ENCODE results near the gene COL6A2.

The COL6A2 gene

DNA sequence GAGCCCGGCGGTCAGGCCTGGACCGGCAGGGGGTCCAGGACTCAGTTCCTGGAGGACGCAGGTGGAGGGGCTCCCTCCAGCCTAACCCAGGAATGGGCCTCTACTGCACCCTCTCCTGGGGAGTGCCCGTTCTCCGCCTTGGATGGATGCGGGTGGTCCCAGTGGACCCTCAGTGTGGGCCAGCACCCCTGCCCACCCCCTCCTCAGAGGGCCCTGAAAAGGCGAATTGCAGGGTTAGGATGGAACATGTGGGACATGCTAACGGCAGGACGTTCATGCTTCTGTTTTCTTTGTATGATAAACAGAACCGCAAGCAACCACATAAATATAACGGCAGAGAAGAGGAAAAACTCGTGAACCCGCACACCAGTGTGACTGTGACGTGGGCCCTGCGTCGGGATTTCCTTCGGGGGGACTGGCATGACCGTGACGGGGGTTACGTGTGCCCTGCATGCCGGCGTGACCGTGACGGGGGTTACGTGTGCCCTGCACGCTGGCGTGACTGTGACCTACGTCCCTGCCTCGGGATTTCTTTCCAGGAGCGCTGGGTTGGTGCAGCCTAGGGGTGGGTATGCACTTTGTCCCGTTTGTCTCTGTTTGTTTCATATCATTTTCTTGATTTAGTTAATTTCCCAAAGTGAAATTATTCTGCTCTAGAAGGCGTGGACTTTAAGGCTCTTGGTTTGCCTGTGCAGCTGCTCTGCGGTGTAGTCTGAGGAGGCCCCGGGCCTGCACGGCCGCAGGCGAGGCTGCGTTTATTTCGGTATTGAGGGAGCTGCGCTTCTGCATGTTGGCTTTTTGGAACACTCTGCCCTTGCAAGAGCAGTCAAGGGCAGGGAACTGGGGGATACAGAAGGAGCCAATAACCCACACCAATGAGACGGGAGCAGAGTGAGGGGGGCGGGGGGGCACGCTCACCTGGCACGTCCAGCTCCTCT, 54.3 kb downstream of the COL6A2 start:
- H3K36me3 ChIP-seq (ENCODE audit: control insufficient read depth in 2 of 2, insufficient read depth in 2 of 2, low read length in 2 of 2) = peaks cover 0 to 2% of the 10 kb centered on the region in 2 donors
- no peak overlapping the region for H3K4me3 ChIP-seq (ENCODE audit: low read length in 2 of 2)
- H3K27me3 ChIP-seq (ENCODE audit: control insufficient read depth in 2 of 2, insufficient read depth in 2 of 2, low read length in 2 of 2) = no peaks in the 10 kb centered on the region
- H3K9ac ChIP-seq (ENCODE audit: low read depth in 1 of 2, low read length in 2 of 2) = no peak overlapping the region
- H3K27ac ChIP-seq (ENCODE audit: low read depth in 2 of 2, low read length in 2 of 2) = no peak overlapping the region
- peaks cover 5 to 6% of the 10 kb centered on the region in 2 donors for H3K4me1 ChIP-seq (ENCODE audit: control insufficient read depth in 2 of 2, insufficient read depth in 2 of 2, low read length in 2 of 2)
- H3K9me3 ChIP-seq (ENCODE audit: control insufficient read depth in 2 of 2, low read length in 2 of 2) = no peaks in the 10 kb centered on the region

DNA sequence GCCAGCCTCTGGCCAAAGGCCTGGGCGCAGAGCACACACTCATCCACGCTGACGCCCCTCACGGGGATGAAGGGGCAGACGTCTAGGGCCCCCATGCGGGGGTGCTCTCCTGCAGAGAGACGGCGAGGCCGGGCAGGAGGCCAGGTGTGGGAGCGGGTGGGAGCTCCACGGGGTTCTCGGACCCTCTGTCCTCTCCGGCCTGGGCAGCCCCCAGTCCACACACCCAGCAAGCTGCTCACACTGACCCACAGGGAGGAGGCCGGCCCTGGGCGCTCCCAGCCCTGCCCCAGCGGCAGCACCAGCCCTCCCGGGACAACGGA, 55.0 kb downstream of the COL6A2 start:
- no peak overlapping the region for H3K27ac ChIP-seq (ENCODE audit: low read depth in 2 of 2, low read length in 2 of 2)
- H3K4me3 ChIP-seq (ENCODE audit: low read length in 2 of 2) = peak overlapping the region; percentile 31 to 39
- no peaks in the 10 kb centered on the region for H3K9me3 ChIP-seq (ENCODE audit: control insufficient read depth in 2 of 2, low read length in 2 of 2)
- no peaks in the 10 kb centered on the region for H3K27me3 ChIP-seq (ENCODE audit: control insufficient read depth in 2 of 2, insufficient read depth in 2 of 2, low read length in 2 of 2)
- H3K4me1 ChIP-seq (ENCODE audit: control insufficient read depth in 2 of 2, insufficient read depth in 2 of 2, low read length in 2 of 2) = peaks cover 5 to 6% of the 10 kb centered on the region in 2 donors
- no peak overlapping the region for H3K9ac ChIP-seq (ENCODE audit: low read depth in 1 of 2, low read length in 2 of 2)
- peaks cover 0 to 2% of the 10 kb centered on the region in 2 donors for H3K36me3 ChIP-seq (ENCODE audit: control insufficient read depth in 2 of 2, insufficient read depth in 2 of 2, low read length in 2 of 2)

DNA sequence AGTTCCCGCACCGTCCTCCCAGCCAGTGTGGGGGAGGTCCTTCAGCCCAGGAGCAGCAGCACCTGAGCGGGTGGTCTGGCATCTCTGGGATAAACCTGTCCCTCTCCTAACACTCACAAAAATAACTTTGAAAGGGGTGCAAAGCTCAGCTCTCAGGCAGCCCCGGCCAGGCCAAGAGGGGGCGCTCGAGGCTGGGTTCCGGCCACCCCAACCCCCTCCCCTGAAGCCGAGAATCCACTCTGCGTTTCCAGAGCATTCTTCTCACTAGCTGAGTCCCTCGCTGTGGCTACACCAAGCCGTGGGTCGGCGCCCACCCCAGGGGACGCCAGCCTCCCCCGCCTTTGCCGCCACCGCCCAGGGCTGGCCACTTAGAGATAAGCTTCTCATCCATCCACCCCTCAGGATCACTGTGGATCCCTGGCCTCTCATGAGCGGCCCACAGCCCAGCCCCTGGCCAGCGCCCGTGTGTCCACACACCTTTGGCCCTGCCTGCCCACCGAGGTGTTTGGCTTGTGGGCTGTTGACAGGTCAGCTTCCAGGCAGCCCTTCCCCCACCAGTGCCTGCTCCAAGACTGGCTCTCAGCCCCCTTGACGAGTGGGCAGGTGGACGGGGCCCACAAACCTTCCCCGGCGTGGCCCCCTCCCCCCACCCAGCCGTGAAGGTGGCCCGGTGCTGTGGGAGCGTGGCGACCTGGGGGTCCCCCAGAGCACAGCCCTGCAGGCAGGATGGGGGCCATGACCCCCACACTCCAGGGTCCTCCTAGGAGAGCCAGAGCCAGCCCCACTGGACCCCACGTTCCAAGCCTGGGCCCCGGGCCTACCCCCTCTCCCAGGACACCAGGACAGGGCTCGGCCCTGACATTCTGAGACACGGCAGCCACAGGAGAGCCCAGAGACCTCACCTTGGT, 55.6 kb downstream of the COL6A2 start:
- H3K4me3 ChIP-seq (ENCODE audit: low read length in 2 of 2) = peak overlapping the region; percentile 31 to 39

DNA sequence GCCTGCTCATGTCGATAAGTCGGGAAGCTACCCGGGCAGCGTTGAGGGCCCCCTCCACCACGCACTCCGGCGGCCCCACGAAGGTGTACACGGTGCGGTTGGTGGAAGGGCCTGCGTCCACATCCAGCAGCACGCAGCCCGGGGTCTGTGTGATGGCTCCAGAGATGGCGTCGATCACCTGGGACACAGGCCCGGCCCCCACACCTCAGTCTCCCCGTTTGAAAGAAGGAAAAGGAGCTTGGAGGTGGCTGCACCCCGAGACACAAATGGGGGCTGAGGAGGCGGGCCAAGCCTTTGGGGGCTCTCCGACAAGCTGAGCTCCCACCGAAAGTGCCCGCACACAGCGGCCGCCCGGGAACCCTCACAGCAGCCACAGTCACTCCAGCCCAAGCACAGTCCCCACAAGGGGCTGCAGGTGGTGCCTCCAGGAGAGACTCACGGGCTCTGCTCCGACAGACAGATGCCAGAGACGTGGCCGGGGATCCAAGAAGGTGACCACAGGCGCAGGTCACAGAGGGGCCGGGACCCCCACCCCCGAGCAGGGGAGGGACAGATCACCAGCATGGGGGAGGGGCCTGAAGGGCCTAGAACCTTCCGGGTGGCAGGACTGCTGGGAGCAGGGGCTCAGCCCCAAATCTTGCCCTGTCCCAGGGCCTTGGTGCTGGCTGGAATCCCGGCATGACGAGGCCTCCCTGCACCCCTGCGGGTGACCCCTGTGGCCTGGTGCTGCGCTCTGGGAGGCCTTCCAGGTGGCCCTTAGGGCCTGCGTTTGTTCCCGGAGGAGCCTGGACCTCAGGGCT, 56.4 kb downstream of the COL6A2 start:
- H3K9ac ChIP-seq (ENCODE audit: low read depth in 1 of 2, low read length in 2 of 2) = no peak overlapping the region
- H3K36me3 ChIP-seq (ENCODE audit: control insufficient read depth in 2 of 2, insufficient read depth in 2 of 2, low read length in 2 of 2) = peaks cover 0 to 2% of the 10 kb centered on the region in 2 donors
- H3K27ac ChIP-seq (ENCODE audit: low read depth in 2 of 2, low read length in 2 of 2) = no peak overlapping the region
- H3K27me3 ChIP-seq (ENCODE audit: control insufficient read depth in 2 of 2, insufficient read depth in 2 of 2, low read length in 2 of 2) = no peaks in the 10 kb centered on the region
- H3K9me3 ChIP-seq (ENCODE audit: control insufficient read depth in 2 of 2, low read length in 2 of 2) = no peaks in the 10 kb centered on the region
- H3K4me3 ChIP-seq (ENCODE audit: low read length in 2 of 2) = no peak overlapping the region
- H3K4me1 ChIP-seq (ENCODE audit: control insufficient read depth in 2 of 2, insufficient read depth in 2 of 2, low read length in 2 of 2) = peaks cover 5 to 6% of the 10 kb centered on the region in 2 donors

More for the DNA sequence above, 55.6 kb downstream of the COL6A2 start:
- Histone ChIP-seq H3K4me1 (ENCODE audit: control insufficient read depth in 2 of 2, insufficient read depth in 2 of 2, low read length in 2 of 2) (peaks cover 5 to 6% of the 10 kb centered on the region in 2 donors), H3K36me3 (ENCODE audit: control insufficient read depth in 2 of 2, insufficient read depth in 2 of 2, low read length in 2 of 2) (peaks cover 0 to 2% of the 10 kb centered on the region in 2 donors), H3K27ac (ENCODE audit: low read depth in 2 of 2, low read length in 2 of 2) (no peak overlapping the region), H3K9me3 (ENCODE audit: control insufficient read depth in 2 of 2, low read length in 2 of 2) (no peaks in the 10 kb centered on the region), H3K27me3 (ENCODE audit: control insufficient read depth in 2 of 2, insufficient read depth in 2 of 2, low read length in 2 of 2) (no peaks in the 10 kb centered on the region), H3K9ac (ENCODE audit: low read depth in 1 of 2, low read length in 2 of 2) (peak overlapping the region in 1 of 2 donors; percentile 48)

DNA sequence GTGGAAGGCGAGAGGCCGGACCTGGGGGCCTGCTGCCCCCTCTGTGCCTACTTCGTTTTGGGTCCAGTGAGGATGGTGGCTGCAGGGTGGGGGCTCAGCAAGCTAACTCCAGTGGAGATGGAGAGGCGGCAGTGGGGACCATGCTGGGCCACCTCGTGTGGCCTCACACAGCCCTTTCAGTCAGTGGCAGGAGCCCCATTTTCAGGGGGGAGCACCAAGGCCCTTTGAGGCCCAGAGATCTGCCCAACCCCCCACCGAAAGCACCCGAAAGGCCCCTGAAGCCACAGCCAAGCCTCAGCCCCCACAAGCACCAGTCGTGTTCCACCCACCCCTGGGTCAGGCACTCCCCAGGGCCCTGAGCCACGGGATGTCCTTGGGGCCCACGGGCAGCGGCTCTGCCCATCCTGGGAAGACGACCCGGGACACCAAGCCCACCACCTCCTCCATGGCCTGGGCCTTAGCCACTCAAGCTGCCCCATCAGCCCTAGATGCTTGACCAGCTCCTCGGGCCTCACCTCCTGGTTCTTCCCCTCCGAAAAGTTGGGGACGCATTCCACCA, 57.1 kb downstream of the COL6A2 start:
- Histone ChIP-seq H3K9ac (ENCODE audit: low read depth in 1 of 2, low read length in 2 of 2) (no peak overlapping the region), H3K27ac (ENCODE audit: low read depth in 2 of 2, low read length in 2 of 2) (no peak overlapping the region), H3K27me3 (ENCODE audit: control insufficient read depth in 2 of 2, insufficient read depth in 2 of 2, low read length in 2 of 2) (no peaks in the 10 kb centered on the region), H3K4me1 (ENCODE audit: control insufficient read depth in 2 of 2, insufficient read depth in 2 of 2, low read length in 2 of 2) (peaks cover 5 to 6% of the 10 kb centered on the region in 2 donors), H3K36me3 (ENCODE audit: control insufficient read depth in 2 of 2, insufficient read depth in 2 of 2, low read length in 2 of 2) (peaks cover 0 to 2% of the 10 kb centered on the region in 2 donors), H3K9me3 (ENCODE audit: control insufficient read depth in 2 of 2, low read length in 2 of 2) (no peaks in the 10 kb centered on the region), H3K4me3 (ENCODE audit: low read length in 2 of 2) (no peak overlapping the region)

DNA sequence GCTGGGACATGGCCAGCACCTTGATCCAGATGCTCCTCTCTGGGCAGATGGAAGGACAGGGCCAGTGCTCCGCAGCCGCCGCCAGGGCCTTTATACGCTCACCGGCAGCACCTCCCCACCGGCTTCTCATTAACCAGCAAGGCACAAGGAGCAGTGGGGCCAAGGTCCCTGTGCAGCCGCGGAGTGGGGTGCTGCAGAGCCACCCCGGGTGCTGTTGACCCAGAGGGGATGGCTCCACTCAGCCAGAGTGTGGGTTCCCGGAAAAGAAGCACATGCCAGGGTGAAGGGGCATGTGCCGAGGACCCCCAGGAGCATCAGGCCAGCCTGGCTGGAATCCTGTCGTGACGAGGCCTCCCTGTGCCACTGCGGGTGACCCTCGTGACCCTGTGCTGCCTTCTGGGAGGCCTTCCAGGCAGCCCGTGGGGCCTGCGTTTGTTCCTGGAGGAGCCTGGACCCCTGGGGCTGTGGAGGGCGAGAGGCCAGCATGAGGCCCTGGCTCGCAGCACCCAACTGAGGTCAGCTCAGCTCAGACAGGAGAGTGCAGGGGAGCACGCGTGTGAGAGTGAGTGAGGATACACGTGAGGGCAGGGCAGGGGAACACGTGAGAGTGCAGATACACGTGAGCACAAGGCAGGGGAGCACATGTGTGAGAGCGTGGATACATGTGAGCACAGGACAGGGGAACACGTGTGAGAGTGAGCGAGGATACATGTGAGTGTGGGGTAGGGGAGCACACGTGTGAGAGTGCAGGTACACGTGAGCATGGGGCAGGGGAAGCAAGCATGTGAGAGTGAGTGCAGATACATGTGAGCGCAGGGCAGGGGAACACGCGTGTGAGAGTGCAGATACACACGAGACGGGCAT, 57.8 kb downstream of the COL6A2 start, which contains the start of gene FTCD:
Gene FTCD (minus strand): TSS at position 66 of the 864 bp plus-strand sequence. CDS start 56 bp downstream, at position 10.
- Histone ChIP-seq H3K36me3 (ENCODE audit: control insufficient read depth in 2 of 2, insufficient read depth in 2 of 2, low read length in 2 of 2) (peaks cover 0 to 2% of the 10 kb centered on the region in 2 donors), H3K9me3 (ENCODE audit: control insufficient read depth in 2 of 2, low read length in 2 of 2) (no peaks in the 10 kb centered on the region), H3K9ac (ENCODE audit: low read depth in 1 of 2, low read length in 2 of 2) (no peak within 1 kb of the TSS), H3K4me3 (ENCODE audit: low read length in 2 of 2) (no peak within 1 kb of the TSS), H3K27ac (ENCODE audit: low read depth in 2 of 2, low read length in 2 of 2) (no peak within 1 kb of the TSS), H3K4me1 (ENCODE audit: control insufficient read depth in 2 of 2, insufficient read depth in 2 of 2, low read length in 2 of 2) (peaks cover 5 to 6% of the 10 kb centered on the region in 2 donors), H3K27me3 (ENCODE audit: control insufficient read depth in 2 of 2, insufficient read depth in 2 of 2, low read length in 2 of 2) (no peaks in the 10 kb centered on the region)

DNA sequence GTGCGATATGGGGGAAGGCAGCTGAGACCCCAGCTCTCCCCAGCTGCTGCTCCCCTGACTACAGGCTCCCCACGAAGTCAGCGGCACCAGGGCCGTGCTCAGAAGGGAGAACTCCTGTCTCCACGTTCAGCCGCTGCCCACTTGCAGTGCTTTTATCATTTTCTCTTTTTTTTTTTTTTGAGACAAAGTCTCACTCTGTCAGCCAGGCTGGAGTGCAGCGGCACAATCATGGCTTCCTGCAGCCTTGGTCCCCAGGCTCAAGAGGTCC, 58.4 kb downstream of the COL6A2 start:
- H3K27me3 ChIP-seq (ENCODE audit: control insufficient read depth in 2 of 2, insufficient read depth in 2 of 2, low read length in 2 of 2) = no peaks in the 10 kb centered on the region
- no peak overlapping the region for H3K27ac ChIP-seq (ENCODE audit: low read depth in 2 of 2, low read length in 2 of 2)
- no peaks in the 10 kb centered on the region for H3K9me3 ChIP-seq (ENCODE audit: control insufficient read depth in 2 of 2, low read length in 2 of 2)
- H3K4me3 ChIP-seq (ENCODE audit: low read length in 2 of 2) = no peak overlapping the region
- H3K9ac ChIP-seq (ENCODE audit: low read depth in 1 of 2, low read length in 2 of 2) = no peak overlapping the region
- peaks cover 0 to 2% of the 10 kb centered on the region in 2 donors for H3K36me3 ChIP-seq (ENCODE audit: control insufficient read depth in 2 of 2, insufficient read depth in 2 of 2, low read length in 2 of 2)
- H3K4me1 ChIP-seq (ENCODE audit: control insufficient read depth in 2 of 2, insufficient read depth in 2 of 2, low read length in 2 of 2) = peaks cover 5 to 6% of the 10 kb centered on the region in 2 donors

DNA sequence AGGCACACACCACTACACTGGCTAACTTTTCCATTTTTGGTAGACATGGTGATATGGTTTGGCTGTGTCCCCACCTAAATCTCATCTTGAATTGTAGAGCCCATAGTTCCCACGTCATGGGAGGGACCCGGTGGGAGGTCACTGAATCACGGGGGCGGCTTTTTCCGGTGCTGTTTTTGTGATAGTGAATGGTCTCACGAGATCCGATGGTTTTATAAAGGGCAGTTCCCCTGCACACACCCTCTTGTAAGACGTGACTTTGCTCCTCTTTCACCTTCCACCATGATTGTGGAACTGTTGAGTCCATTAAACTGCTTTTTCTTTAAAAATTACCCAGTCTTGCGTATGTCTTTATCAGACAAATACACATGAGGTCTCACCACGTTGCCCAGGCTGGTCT, 58.8 kb downstream of the COL6A2 start:
- no peak overlapping the region for H3K9ac ChIP-seq (ENCODE audit: low read depth in 1 of 2, low read length in 2 of 2)
- H3K36me3 ChIP-seq (ENCODE audit: control insufficient read depth in 2 of 2, insufficient read depth in 2 of 2, low read length in 2 of 2) = peaks cover 0 to 2% of the 10 kb centered on the region in 2 donors
- no peaks in the 10 kb centered on the region for H3K9me3 ChIP-seq (ENCODE audit: control insufficient read depth in 2 of 2, low read length in 2 of 2)
- no peaks in the 10 kb centered on the region for H3K27me3 ChIP-seq (ENCODE audit: control insufficient read depth in 2 of 2, insufficient read depth in 2 of 2, low read length in 2 of 2)
- no peak overlapping the region for H3K4me3 ChIP-seq (ENCODE audit: low read length in 2 of 2)
- no peak overlapping the region for H3K27ac ChIP-seq (ENCODE audit: low read depth in 2 of 2, low read length in 2 of 2)
- peaks cover 5 to 6% of the 10 kb centered on the region in 2 donors for H3K4me1 ChIP-seq (ENCODE audit: control insufficient read depth in 2 of 2, insufficient read depth in 2 of 2, low read length in 2 of 2)
